ENCODE measurements around the gene FARP2.
"Not testable (repeated sequence)": the region's sequence is repeated elsewhere in the genome, so short reads cannot be mapped to it uniquely, and the experiment has no call there.

FARP2 gene

DNA sequence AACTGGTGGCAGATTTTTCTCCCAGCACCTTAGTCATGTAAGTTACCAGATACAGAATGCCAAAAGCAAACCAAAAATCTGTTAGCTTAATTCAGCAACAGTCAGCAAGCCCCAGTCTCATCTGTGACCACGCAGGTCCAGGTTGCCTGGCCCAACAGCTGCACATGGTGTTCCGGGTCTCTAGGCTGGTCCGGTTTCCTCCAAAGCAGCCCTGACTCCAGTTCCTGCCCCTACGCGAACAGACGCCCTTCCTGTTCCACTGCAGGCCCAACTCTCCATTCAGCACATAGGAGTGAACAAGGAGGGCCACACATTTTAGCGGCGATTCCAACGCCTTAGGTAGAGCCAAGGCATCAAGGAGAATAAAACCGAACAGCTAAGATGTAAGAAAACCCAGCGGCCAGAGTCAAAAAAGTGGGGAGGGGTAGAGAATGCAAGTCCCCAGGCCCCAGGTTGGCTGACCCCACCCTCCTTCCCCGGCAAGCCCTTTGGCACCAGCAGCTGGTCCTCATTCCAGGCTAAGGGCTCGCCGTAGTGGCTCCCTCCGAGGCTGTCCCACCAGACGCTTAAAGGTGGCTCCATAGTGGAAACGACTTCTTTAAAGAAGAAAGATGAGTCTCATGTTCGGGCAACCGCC is 150.8 kb downstream of the FARP2 start:
- DNase-seq: no peak

DNA sequence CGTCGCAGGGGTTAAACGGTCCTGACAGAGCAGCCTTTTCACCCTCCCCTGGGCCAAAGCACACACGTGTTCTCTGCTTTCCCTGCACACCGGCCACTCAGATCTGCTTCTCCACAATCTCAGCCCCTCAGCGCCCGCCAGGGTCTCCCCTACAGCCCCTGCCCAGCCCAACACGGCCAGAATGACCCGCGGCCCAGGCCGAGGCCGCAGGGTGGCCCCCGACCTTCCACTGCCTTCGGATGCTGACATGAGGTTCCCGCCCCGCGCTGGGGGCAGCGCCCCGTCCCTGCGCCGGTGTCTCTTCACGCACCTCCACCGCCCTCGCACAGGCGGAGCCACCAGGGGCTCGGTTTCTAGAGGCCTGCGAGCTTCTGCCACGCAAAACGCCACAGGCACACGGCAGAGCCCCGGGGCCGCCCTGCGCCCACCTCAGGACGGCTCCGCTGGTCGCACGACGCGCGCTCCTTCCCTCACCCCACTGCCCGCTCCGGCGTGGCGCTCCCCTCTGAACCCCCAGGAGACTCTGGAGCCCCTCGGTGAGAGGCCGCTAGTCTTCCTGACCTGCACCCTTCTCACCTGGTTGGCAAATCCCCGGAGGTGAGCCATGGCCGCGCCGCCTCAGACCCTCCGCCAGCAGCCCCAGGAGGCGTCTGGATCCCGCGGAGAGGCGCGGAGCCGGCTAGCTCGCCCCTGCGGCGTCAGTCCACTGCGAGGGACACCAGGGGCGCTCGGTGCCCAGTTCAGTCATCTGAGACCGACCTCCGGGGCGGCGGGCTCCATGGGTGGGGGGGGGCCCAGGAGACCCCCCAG is 151.6 kb downstream of the FARP2 start:
- DNase-seq: peak; percentile 24 to 27

DNA sequence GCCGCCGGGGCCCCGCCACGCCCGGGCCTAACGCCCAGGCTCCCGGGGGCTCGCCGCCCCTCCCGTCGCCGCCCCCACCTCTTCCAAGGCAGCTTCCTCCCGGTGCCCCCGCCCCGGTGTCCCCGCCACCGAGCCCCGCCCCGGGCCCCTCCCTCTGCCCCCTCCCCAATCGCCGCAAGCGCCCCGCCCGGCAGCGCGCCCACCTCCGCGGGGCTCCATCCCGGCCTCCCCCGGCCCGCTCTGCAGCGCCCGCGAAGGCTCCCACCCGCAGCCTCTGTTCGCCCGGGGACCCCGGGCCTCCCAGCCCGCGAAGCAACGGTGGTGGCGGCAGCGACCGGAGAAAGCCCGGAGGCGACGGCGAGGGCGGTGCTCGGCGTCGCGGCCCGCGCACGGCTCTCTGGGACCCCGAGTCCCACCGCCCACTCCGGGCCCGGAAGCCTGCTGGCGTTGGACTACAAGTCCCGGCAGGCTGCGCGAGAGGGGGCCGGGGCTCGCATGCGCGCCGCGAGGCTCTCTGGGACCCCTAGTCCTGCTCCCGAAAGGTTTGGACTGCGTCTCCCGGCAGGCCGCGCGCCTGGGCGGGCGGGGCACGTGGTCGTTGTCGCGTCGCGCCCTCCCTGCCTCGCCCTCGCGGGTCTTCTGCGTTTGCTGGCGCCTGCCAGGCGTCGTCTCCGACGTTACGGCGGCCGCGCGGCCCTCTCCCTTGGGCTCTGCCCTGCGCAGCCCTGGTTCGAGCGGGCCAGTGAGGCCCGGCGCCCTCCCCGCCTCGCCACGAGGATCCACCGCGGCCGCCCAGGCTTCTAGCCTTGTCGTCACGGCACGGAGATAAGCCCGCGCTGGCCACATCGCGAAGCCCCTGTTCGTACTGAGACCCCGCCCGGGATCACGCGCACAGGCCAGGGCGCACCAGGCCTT is 152.4 kb downstream of the FARP2 start, which contains the start of gene STK25:
Gene STK25, minus strand, starts transcription at position 345 of the 915 bp plus-strand sequence. CDS start 549 bp downstream, outside the sequence.
- peak; percentile 98 to 99 for DNase-seq

DNA sequence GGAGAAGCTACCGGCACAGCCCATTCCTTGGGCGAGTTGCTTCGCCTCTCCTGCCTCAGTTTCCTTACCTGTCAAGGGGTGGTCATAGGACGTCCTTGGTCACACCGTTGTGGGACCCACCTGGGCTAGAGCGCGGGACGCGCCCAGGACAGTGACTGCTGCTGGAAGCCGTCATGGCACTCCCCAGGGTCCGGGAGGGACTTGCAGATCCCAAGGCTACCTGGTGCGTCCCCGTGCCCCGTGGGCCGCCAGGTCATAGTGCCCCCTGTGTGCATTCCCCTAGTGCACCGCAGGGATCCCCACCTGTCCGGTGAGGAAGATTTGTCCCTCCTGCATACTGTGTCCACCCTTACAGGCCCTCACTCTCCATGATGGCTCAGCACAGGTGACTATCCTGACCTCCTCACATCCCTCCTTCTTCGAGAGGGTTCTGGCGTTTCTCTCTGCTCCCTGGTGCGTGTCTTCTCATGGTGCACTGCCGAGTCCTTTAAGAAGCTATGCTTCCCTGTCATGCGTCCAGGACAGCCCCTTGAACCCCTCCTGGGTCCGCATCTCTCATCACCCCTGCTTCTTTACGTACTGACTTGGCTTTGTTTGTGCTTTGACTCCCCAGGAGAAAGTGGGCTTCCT is 153.2 kb downstream of the FARP2 start:
- DNase-seq: peak in 1 of 2 experiments; percentile 7

DNA sequence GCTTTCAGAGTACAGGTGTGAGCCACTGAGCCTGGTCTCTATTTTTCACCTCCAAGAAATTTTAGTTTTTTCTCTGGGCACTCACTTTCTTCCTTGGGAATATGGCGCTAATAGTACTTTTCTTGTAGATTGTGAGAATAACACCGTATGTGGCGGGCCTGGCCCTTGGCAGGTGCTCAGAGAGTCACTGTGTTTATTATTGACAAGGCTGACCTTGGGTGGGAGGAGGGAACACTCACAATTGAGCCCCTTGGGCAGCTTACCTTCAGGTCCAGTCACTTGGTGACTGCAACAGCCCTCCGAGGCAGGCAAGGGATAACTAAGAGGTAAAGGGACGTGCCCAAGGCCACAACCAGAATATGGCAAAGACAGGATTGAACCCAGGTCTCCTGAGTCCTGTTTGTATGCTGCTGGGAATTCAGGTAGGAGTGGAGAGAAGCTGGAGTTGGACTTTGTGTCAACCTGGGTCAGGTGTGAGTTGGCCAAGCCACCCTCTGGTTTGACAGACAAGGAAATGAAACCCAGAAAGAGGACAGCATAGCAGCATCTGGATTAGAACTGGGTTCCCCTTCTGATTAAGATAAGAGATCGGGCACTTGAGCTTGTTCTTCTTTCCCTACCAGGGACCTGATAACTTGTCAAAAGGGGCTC is 155.1 kb downstream of the FARP2 start:
- DNase-seq: no peak

DNA sequence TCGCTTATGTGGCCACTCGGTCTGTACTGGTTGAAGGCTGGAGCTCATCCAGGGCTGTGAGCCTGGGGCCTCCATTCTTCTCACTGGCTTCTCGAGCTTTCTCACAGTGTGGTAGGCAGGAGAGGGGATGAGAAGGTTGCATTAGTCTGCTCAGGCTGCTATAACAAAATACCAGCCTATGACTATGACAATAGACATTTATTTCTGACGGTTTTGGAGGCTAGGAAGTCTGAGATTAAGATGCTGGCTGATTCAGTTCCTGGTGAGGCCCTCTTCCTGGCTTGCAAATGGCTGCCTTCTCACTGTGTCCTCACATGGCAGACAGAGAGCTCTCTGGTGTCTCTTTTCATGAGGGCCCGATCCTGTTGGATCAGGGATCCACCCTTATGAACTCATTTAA is 158.5 kb downstream of the FARP2 start:
- no peak for DNase-seq

DNA sequence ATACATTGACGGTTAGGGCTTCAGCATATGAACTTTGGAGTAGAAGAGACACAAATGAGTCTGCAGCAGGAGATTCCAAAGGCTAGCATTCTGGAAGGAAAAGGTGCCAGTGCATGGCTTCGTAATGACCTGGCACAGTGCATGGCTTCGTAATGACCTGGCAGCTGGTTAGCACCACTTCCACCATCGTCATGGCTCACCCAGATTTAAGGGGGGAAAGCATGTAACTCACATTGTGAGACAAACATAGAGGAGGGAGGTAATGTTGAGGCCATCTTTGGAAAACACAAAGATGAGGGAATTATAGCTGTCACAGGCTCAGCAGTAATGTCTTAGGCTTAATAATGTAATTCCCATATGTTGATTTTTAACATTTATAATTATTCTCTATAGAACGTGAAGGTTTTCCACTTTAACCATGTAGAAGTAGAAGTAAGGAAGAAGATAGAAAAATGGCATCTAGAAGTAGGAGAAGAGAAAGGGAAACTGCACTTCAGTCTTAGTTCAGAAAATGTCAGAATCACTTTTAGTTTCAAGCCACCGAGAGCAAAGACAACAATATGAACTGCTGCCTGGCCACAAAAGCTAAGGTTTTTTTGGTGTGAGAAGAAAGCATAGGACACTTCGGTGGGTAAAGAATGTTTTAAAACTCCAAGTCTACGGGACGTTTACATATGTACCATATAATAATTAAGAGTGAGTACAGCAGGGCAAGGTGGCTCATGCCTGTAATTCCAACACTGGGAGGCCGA is 159.1 kb downstream of the FARP2 start:
- DNase-seq: no peak

DNA sequence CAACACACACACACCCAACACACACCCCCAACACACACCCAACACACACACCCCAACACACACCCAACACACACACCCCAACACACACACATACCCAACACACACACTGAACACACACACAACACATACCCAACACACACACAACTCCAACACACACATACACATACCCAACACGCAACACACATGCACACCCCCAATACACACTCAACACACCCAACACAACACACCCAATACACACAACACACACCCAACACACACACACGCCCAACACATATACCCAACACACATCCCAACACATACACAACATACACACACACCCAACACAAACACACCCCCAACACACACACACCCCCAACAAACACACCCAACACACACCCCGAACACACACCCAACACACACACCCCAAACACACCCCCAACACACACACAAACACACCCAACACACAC is 160.5 kb downstream of the FARP2 start:
- DNase-seq: no peak

DNA sequence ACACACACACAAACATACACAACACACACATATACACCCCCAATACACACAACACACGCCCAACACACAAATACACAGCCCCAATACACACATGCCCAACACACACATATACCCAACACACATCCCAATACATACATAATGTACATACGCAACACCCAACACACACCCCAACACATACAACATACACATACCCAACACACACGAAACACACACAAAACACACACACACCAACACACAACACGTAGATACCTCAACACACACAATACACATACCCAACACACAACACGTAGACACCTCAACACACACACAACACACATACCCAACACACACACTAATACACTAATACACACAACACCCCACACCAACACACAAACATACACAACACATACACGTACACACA is 161.2 kb downstream of the FARP2 start:
- no peak for DNase-seq

DNA sequence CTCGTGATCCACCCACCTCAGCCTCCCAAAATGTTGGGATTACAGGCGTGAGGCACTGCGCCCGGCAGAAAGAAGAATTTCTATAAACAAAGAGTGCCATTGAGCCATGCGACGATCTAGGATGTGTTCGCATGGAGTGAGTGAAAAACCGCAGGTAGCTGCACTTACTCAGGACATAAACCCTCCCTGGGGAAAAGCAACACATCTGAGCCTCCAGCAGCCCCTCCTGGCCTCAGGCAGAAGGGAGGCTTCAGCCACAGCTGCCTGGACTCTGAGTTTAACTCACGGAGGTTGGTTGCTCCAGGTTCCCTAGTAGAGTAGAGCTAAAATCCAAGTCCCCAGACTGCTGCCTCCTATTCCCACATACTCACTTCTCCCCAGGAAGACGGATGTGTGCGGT is 163.6 kb downstream of the FARP2 start:
- no peak for DNase-seq

DNA sequence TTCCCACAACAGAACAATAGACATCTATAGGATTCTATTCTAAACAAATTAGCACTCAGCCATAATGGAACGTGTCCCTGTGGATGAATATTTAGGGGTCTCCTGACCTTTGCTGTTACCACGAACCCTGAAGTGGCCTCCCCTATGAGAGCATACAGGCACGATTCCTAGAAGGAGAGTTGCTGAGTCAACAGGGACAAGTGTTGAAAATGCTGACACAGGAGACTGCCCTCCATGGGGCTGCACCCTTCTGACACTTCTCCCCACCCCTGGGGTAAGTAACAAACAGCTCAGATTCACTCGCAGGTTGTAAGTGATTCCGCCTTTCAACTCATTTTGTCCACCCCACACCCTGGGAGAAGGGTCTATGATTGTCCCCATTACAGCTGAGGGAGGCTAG is 166.4 kb downstream of the FARP2 start:
- no peak for DNase-seq

DNA sequence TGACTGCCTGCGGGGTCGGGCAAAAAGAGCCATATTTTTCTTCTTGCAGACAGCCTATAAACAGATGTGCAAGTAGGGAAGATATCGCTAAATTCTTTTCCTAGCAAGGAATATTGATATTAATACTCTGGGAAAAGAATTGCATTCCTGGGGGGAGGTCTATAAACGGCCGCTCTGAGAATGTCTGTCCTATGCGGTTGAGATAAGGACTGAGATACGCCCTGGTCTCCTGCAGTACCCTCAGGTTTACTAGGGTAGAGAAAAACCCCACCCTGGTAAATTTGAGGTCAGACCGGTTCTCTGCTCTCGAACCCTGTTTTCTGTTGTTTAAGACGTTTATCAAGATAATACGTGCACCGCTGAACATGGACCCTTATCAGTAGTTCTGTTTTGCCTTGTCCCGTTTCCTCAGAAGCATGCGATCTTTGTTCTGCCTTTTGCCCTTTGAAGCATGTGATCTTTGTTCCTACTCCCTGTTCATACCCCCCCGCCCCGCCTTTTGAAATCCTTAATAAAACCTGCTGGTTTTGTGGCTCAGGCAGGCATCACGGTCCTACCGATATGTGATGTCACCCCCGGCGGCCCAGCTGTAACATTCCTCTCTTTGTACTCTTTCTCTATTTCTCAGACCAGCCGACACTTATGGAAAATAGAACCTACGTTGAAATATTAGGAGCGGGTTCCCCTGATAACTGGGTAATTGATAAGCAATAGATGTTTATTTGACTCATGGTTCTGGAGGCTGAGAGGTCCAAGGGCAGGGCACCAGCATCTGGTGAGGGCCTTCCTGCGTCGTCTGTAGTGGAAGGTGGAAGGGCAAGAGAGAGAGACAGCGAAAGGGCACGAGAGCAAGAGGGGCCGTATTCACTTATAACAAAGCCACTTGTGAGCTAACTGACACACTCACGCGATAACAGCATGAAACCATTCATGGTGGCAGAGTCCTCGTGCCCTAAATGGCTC is 170.0 kb downstream of the FARP2 start:
- DNase-seq: not testable (repeated sequence)

DNA sequence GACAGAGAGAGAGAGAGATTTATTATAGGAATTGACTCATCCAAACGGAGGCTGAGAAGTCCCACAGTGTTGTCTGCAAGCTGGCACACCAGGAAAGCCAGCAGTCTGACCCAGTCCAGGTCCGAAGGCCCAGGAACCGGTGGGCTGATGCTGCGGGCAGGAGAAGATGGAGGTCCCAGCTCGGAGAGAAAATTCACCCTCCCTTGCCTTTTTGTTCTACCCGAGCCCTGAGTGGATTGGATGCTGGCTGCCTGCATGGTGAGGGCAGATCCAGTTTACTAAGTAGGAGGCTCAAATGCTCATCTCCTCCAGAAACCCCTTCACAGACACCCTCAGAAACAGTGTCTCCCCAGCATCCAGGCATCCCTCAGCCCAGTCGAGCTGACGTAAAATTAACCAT is 174.5 kb downstream of the FARP2 start:
- no peak for DNase-seq

DNA sequence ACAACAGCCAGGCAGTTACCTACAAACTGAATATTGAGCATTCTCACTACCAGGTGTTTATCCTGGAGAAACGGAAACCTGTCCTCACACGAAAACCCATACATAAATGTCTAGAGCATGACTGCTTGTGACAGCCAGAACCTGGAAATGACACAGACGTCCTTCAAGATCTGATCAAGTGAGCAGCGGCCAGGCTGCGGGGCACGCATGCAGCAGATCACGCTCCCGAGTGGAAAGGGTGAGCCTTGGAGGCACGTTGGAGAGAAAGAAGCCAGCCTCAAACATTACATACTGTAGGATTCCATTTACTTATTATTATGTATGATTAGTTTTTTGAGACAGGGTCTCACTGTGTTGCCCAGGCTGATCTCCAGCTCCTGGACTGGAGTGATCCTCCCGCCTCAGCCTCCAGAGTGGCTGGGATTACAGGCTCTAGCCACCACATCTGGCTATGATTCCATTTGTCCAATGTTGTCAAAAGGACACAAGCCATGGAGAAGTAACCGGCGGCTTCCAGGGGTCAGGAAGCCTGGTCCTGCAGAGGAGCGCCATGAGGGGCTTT is 175.2 kb downstream of the FARP2 start:
- no peak for DNase-seq

DNA sequence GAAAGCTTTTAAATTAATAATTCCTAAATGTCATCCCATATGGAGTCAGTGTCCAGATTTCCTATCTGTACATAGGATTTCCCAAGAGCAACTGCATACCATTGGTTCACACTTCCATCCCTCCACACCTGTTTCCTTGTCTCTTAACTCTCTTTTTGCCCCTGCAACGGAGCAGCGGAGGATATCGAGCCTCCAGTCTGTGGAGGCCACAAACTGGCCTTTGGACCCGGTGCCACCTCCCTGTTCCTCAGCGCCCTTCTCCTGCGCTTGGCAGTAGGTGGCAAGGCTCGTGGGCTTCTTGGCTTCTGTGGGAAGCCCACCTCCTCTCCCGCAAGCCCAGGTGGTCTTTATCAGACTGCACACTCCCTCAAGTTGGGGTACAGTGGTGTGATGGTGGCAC is 176.1 kb downstream of the FARP2 start:
- no peak for DNase-seq

DNA sequence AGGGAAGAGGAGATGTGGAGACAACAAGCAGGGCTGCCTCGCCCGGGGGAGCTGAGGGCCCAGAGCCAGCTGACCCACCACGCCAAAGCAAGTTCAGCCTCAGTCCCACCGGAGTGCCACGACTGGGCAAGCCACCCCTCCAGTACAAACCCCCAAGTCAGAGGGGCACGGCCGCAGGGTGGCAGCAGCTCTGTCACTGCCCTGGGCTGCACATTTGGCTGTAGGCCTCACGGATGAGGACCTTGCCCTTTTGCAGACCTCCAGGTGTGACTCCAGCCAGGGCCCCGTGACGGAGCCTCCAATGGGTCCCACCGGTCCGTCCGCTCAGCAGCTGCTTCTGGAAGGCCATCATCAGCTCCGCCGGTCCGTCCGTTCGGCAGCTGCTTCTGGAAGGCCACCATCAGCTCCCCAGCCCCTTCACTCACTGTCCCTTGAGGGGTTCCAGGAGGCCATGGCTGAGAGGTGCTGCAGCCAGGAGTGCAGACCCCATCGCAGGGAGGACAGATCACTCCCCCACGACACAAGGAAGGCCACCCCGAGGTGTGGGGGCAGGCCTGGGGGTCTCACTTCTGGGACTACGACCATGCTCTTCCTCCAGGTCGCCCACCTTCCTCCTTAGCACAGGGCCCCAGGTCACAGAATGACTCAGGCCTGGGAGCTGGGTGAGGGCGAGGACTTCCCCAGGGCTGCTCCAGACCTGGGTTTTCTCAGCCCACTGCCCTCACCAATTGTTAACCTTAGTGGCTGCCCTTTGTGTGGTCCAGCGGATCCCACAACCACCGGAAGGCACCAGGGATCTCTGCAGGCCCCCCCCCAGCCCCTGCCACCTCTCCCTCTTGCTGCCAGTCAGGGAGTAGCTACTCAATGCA is 176.9 kb downstream of the FARP2 start:
- DNase-seq: no peak

DNA sequence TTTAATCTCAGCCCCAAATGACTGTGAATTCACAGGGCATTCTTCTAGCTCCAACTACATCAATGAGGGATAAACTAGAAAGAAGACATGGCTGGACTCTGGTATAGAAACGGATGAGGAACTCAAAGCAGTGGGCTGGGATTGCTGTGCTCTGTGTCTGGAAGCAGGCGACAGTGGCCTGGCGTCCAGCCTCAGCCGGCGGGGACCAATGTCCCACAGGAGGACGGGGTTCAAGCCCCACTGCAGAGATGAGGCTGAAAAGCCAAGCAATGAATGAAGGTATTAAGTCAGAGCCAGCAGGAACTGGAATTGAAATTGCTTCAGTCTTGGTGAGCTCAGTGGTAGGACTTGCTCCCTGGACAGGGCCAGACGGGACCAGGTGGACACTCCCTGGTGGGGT is 178.2 kb downstream of the FARP2 start:
- DNase-seq: no peak

DNA sequence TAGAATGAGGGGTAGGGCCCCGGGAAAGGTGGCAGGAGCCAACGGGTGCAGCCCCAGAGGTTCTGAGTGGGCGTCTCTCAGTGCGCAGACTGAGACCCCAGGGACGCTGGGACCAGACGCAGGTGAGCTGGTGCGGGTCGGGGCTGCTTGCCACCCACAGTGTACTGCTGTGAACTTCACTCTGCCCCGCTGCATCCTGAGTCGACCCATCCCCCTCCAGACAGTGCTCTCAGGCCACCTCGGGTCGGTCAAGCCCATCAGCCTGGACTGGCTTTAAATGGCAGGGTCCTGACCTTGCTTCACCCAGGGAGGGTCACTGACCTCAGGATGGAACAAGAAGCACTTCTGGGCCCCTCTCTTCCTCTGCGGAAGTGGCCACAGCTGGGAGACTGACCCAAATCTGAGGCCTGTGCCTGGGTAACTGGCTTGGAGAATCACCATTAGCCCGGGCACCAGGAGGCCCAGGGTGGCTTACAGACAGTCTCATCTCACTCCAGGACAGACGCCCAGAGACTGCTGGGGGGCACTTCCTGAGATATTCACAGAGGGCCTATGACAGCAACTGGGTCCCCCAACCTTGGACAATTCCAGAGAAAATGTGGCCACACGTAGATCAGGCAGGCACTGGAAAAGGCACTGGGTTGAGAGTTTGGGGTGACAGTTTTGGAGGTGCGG is 178.8 kb downstream of the FARP2 start:
- no peak for DNase-seq

Measured in stimulated activated CD4-positive, alpha-beta T cell treated with anti-CD3 and anti-CD28 coated beads, Interleukin-4, amount 100 ng/mL, for 4 hours (primary cell).